Neural cell (in vitro differentiated cells): ENCODE measurements around the gene OR4C11.

ENCODE experiments used
- EP300 ChIP-seq: fragments of 450-650 bp; conservative IDR thresholded peaks from 2 replicates; pipeline ENCODE4 v1.6.1; 2014; ENCODE audit warnings: antibody characterized with exemption, mild to moderate bottlenecking, moderate library complexity; ENCODE audit not compliant: poor library complexity, severe bottlenecking
- EZH2 ChIP-seq: fragments of 200-600, 300-800 bp; shearing (Covaris generic), sonication (generic); IDR thresholded peaks from 2 replicates; pipeline ENCODE4 v1.6.1; 2014; ENCODE audit warnings: antibody characterized with exemption, low read length, borderline replicate concordance, mild to moderate bottlenecking; ENCODE audit not compliant: insufficient read depth, poor library complexity, severe bottlenecking
- MXI1 ChIP-seq: fragments of 450-650 bp; conservative IDR thresholded peaks from 2 replicates; pipeline ENCODE4 v1.6.1; 2014; ENCODE audit warnings: antibody characterized with exemption, mild to moderate bottlenecking; ENCODE audit not compliant: poor library complexity, severe bottlenecking
- POLR2AphosphoS5 ChIP-seq: IDR thresholded peaks from 2 replicates; pipeline ENCODE4 v1.6.1; 2012
- RAD21 ChIP-seq: fragments of 450-650 bp; conservative IDR thresholded peaks from 2 replicates; pipeline ENCODE4 v1.6.1; 2014; ENCODE audit warnings: antibody characterized with exemption, mild to moderate bottlenecking, moderate library complexity
- SMC3 ChIP-seq: fragments of 450-650 bp; conservative IDR thresholded peaks from 2 replicates; pipeline ENCODE4 v1.6.1; 2014; ENCODE audit warnings: antibody characterized with exemption, mild to moderate bottlenecking, moderate library complexity; ENCODE audit not compliant: poor library complexity
- TAF1 ChIP-seq: IDR thresholded peaks from 2 replicates; pipeline ENCODE4 v1.6.1; 2012; ENCODE audit warnings: low read depth
- TF ChIP-seq, protein P1 (sequence below): fragments of 450-650 bp; IDR thresholded peaks from 2 replicates; pipeline ENCODE4 v1.5.1; 2014; ENCODE audit warnings: antibody characterized with exemption, mild to moderate bottlenecking, moderate library complexity; ENCODE audit not compliant: poor library complexity, severe bottlenecking
- TF ChIP-seq, protein P2 (sequence below): IDR thresholded peaks from 2 replicates; pipeline ENCODE4 v1.6.1; 2012; ENCODE audit warnings: borderline replicate concordance

DNA sequence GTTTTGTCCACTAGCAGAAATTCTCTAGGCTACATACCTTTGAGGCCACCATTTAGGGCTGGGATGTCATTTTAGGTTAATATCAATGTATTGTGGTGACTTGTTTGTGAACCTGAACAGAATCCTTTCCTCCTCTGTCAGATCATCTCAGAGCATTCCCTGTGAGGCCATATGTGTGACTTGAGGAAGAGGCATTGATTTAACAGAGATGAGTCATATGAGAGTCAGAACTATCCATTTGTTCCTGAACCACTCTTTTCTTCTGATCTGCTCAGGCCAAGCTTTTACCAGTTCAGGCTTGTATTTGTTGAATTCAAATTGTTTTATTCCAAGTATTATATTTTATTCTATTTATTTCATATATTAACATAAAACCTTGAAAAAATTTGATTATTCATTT lies 47.7 kb upstream of the OR4C11 start:
- TF ChIP-seq, protein P1, sequence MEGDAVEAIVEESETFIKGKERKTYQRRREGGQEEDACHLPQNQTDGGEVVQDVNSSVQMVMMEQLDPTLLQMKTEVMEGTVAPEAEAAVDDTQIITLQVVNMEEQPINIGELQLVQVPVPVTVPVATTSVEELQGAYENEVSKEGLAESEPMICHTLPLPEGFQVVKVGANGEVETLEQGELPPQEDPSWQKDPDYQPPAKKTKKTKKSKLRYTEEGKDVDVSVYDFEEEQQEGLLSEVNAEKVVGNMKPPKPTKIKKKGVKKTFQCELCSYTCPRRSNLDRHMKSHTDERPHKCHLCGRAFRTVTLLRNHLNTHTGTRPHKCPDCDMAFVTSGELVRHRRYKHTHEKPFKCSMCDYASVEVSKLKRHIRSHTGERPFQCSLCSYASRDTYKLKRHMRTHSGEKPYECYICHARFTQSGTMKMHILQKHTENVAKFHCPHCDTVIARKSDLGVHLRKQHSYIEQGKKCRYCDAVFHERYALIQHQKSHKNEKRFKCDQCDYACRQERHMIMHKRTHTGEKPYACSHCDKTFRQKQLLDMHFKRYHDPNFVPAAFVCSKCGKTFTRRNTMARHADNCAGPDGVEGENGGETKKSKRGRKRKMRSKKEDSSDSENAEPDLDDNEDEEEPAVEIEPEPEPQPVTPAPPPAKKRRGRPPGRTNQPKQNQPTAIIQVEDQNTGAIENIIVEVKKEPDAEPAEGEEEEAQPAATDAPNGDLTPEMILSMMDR: no peak
- no peak for TF ChIP-seq SMC3
- TF ChIP-seq MXI1: no peak
- no peak for TF ChIP-seq EZH2
- no peak for TF ChIP-seq POLR2AphosphoS5
- TF ChIP-seq, protein P2, sequence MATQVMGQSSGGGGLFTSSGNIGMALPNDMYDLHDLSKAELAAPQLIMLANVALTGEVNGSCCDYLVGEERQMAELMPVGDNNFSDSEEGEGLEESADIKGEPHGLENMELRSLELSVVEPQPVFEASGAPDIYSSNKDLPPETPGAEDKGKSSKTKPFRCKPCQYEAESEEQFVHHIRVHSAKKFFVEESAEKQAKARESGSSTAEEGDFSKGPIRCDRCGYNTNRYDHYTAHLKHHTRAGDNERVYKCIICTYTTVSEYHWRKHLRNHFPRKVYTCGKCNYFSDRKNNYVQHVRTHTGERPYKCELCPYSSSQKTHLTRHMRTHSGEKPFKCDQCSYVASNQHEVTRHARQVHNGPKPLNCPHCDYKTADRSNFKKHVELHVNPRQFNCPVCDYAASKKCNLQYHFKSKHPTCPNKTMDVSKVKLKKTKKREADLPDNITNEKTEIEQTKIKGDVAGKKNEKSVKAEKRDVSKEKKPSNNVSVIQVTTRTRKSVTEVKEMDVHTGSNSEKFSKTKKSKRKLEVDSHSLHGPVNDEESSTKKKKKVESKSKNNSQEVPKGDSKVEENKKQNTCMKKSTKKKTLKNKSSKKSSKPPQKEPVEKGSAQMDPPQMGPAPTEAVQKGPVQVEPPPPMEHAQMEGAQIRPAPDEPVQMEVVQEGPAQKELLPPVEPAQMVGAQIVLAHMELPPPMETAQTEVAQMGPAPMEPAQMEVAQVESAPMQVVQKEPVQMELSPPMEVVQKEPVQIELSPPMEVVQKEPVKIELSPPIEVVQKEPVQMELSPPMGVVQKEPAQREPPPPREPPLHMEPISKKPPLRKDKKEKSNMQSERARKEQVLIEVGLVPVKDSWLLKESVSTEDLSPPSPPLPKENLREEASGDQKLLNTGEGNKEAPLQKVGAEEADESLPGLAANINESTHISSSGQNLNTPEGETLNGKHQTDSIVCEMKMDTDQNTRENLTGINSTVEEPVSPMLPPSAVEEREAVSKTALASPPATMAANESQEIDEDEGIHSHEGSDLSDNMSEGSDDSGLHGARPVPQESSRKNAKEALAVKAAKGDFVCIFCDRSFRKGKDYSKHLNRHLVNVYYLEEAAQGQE: no peak
- no peak for TF ChIP-seq EP300
- TF ChIP-seq RAD21: no peak
- TF ChIP-seq TAF1: no peak
